ENCODE data around the gene MSRB3. TPM values are rescaled to one million over a fixed set of nuclear protein-coding genes. Genes with fewer than 3 reads are reported as not detected.

The MSRB3 gene
- total RNA-seq, 1 donor from 2014 or later: 77.3 TPM

DNA sequence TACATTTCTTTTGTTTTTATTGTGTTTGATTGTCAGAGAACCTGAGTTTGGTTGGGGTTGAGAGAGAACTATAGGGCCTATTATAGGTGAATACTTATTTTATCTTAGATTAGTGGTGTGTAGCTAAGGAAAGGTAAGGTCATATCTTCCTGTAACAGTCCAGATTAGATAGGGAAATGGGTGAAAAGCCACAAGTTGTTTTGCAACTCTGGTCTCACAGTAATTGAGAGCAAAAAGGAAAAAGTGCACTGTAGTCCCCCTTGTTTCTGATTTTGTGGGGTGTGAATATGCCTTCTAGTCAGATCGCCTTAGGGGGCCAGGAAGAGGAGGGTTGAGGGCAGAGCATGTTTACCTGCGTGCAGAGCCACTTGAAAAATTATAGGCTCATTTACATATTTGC is 8.9 kb downstream of the MSRB3 start:
- TF ChIP-seq, protein P1, sequence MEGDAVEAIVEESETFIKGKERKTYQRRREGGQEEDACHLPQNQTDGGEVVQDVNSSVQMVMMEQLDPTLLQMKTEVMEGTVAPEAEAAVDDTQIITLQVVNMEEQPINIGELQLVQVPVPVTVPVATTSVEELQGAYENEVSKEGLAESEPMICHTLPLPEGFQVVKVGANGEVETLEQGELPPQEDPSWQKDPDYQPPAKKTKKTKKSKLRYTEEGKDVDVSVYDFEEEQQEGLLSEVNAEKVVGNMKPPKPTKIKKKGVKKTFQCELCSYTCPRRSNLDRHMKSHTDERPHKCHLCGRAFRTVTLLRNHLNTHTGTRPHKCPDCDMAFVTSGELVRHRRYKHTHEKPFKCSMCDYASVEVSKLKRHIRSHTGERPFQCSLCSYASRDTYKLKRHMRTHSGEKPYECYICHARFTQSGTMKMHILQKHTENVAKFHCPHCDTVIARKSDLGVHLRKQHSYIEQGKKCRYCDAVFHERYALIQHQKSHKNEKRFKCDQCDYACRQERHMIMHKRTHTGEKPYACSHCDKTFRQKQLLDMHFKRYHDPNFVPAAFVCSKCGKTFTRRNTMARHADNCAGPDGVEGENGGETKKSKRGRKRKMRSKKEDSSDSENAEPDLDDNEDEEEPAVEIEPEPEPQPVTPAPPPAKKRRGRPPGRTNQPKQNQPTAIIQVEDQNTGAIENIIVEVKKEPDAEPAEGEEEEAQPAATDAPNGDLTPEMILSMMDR (IDR thresholded peaks at IDR 0.05): no peak
- no peak for DNase-seq (ENCODE audit: extremely low spot score, unreplicated experiment)
- no peaks in the 10 kb centered on the region for H3K9me3 Mint-ChIP-seq (ENCODE audit: unreplicated experiment)
- no peaks in the 10 kb centered on the region for H3K27me3 Mint-ChIP-seq (ENCODE audit: unreplicated experiment)
- H3K4me1 Mint-ChIP-seq (ENCODE audit: unreplicated experiment): peaks cover 24% of the 10 kb centered on the region
- H3K27ac Mint-ChIP-seq (ENCODE audit: unreplicated experiment): no peak overlapping the region
- H3K4me3 Mint-ChIP-seq (ENCODE audit: unreplicated experiment): no peak overlapping the region
- H3K36me3 Mint-ChIP-seq (ENCODE audit: unreplicated experiment): no peaks in the 10 kb centered on the region

DNA sequence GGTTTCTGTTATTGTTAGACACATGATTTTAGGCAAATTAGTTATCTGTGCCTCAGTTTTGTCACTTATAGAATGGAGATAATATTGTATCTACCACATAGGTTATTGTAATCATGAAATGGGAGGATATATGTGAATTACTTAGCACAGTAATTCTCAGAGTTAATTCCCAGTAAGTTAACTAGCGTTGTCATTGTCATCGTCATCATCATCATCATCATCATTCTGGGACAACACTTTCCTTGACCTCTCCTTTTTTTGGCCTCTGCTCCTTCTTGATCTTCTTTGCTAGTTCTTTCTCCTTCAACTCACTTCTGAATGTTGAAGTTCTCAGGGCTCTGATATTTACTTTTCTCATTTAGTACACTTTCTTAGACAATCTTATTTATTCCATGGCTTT is 13.8 kb downstream of the MSRB3 start:
- H3K27ac Mint-ChIP-seq (ENCODE audit: unreplicated experiment): no peak overlapping the region
- DNase-seq (ENCODE audit: extremely low spot score, unreplicated experiment): no peak
- no peaks in the 10 kb centered on the region for H3K27me3 Mint-ChIP-seq (ENCODE audit: unreplicated experiment)
- H3K4me3 Mint-ChIP-seq (ENCODE audit: unreplicated experiment): no peak overlapping the region
- TF ChIP-seq, protein P1 (IDR thresholded peaks at IDR 0.05): no peak
- H3K4me1 Mint-ChIP-seq (ENCODE audit: unreplicated experiment): peaks cover 26% of the 10 kb centered on the region
- H3K36me3 Mint-ChIP-seq (ENCODE audit: unreplicated experiment): peaks cover 3% of the 10 kb centered on the region
- peaks cover 6% of the 10 kb centered on the region for H3K9me3 Mint-ChIP-seq (ENCODE audit: unreplicated experiment)

DNA sequence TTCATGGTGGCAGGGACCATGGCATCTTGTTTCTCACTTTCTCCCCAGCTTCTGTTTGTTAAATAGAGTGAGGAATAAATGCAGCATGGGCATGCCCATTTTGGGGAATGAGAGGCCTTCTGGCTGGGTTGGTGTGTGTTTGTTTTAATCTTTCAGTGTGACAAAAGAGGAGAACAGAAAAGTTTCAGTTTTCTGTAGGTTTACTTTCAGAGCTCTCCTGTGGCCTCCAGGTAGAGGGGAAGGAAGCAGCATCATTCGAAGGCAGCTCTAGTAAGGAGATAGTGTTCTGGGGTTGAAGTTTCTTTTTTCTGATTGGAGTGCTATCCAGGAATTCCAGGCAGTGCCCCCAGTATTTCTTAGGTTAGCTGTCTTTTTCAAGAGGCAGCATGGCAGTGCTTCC is 15.3 kb downstream of the MSRB3 start:
- Mint-ChIP-seq H3K4me3 (ENCODE audit: unreplicated experiment) (no peak overlapping the region), H3K9me3 (ENCODE audit: unreplicated experiment) (peaks cover 6% of the 10 kb centered on the region)
- DNase-seq (ENCODE audit: extremely low spot score, unreplicated experiment): no peak

DNA sequence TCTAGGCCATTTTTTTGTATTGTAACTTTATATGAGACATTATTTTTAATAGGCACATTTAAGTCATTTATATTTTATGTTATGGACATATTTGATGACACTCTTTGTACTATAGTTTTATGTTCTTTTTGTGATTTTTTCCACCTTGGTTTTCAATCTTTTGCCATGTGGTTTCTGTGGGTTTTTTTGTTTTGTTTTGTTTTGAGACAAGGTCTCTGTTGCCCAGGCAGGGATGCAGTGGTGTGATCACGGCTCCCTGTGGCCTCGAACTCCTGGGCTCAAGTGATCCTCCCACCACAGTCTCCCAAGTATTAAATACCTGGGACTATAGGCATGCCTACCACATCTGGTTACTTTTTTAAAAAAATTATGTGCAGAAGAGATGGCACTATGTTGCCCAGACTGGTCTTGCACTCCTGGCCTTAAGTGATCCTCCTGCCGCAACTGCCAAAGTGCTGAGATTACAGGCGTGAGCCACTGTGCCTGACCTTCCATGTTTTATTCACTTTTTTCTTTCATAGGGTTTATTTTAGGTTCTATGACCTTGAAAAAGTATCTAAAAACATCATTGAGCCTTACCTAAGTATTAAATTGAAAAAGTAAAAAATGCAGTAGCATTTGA is 16.3 kb downstream of the MSRB3 start:
- peaks cover 23% of the 10 kb centered on the region for H3K4me1 Mint-ChIP-seq (ENCODE audit: unreplicated experiment)
- H3K27ac Mint-ChIP-seq (ENCODE audit: unreplicated experiment): peak overlapping the region; percentile 50
- H3K4me3 Mint-ChIP-seq (ENCODE audit: unreplicated experiment): no peak overlapping the region
- peaks cover 6% of the 10 kb centered on the region for H3K36me3 Mint-ChIP-seq (ENCODE audit: unreplicated experiment)
- TF ChIP-seq, protein P1 (IDR thresholded peaks at IDR 0.05): no peak
- H3K27me3 Mint-ChIP-seq (ENCODE audit: unreplicated experiment): no peaks in the 10 kb centered on the region
- no peak for DNase-seq (ENCODE audit: extremely low spot score, unreplicated experiment)
- peaks cover 6% of the 10 kb centered on the region for H3K9me3 Mint-ChIP-seq (ENCODE audit: unreplicated experiment)

More for the DNA sequence above, 15.3 kb downstream of the MSRB3 start:
- no peak overlapping the region for H3K27ac Mint-ChIP-seq (ENCODE audit: unreplicated experiment)
- TF ChIP-seq, protein P1 (IDR thresholded peaks at IDR 0.05): no peak
- H3K4me1 Mint-ChIP-seq (ENCODE audit: unreplicated experiment): peaks cover 21% of the 10 kb centered on the region
- H3K36me3 Mint-ChIP-seq (ENCODE audit: unreplicated experiment): peaks cover 6% of the 10 kb centered on the region
- no peaks in the 10 kb centered on the region for H3K27me3 Mint-ChIP-seq (ENCODE audit: unreplicated experiment)

DNA sequence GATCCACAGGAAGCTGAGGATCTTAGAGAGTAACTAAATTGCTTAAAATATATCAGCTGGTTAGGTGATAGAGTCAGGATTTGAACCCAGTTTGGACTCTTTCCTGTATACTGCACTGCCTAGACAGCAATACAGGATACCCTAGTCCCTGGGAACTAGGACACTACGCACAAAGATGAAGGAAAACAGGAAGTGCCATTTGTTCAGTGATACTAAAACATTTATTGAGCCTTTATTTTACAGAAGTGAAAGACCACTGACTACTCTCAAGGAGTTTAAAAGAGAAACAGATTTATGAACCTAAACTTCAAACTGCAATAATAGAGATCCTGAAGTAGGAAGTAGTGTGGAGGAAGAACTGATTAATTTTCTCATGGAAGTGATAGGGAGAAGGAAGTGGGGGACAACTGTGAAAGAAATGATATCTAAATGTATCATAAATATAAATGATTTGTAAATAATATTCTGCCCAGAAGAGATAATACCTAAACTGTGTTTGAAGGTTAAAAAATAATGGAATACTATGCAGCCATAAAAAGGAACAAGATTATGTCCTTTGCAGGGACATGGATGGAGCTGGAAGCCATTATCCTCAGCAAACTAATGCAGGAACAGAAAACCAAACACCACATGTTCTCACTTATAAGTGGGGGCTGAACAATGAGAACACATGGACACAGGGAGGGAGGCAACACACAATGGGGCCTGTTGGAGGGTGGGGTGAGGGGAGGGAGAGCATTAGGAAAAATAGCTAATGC is 18.2 kb downstream of the MSRB3 start:
- peaks cover 25% of the 10 kb centered on the region for H3K4me1 Mint-ChIP-seq (ENCODE audit: unreplicated experiment)
- no peak overlapping the region for H3K4me3 Mint-ChIP-seq (ENCODE audit: unreplicated experiment)
- H3K27me3 Mint-ChIP-seq (ENCODE audit: unreplicated experiment): no peaks in the 10 kb centered on the region
- peaks cover 6% of the 10 kb centered on the region for H3K36me3 Mint-ChIP-seq (ENCODE audit: unreplicated experiment)
- H3K27ac Mint-ChIP-seq (ENCODE audit: unreplicated experiment): no peak overlapping the region
- H3K9me3 Mint-ChIP-seq (ENCODE audit: unreplicated experiment): peaks cover 6% of the 10 kb centered on the region
- TF ChIP-seq, protein P1 (IDR thresholded peaks at IDR 0.05): no peak
- no peak for DNase-seq (ENCODE audit: extremely low spot score, unreplicated experiment)
